HG02840 (cell line): Measurements from ENCODE around the gene RS1.

Experiments used
- ATAC-seq: cut with Tn5 transposase; IDR thresholded peaks from one replicate; pipeline ENCODE4 v1.9.1; 2021; ENCODE audit warnings: mild to moderate bottlenecking, moderate library complexity, moderate number of reproducible peaks; ENCODE audit not compliant: unreplicated experiment, low FRiP score

The RS1 gene

DNA sequence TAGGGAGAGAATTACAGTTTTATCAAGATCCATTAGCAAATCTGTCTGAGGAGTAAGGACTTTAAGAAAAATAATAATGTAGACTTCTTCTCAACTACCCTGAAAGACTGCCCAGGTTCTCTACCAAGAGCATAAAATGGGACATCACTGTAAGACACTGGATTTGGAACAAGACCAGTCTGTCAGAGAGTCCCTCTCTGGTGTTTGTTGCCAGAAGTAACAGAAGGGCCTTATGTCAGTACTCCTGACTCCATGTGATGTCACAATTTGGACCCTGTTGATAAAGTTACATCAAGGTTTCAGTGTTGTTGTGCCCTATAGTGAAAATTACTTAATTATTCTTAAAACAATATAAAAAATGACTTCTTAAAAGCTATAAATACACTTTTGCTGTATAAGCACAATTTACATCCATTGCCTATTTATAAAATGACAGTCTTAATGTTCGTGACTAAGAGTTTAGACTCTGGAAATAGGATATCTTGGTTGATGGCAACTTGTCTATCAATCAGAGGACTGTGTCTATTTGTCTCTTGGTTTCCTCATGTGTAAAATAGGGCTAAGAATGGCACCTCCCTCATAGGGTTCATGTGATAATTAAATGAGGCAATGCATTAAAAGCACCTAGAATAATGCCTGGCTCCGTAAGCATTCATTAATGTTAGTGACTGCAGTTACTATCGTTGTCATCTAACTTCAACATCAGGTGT is 57.8 kb downstream of the RS1 start:
- ATAC-seq = no peak

DNA sequence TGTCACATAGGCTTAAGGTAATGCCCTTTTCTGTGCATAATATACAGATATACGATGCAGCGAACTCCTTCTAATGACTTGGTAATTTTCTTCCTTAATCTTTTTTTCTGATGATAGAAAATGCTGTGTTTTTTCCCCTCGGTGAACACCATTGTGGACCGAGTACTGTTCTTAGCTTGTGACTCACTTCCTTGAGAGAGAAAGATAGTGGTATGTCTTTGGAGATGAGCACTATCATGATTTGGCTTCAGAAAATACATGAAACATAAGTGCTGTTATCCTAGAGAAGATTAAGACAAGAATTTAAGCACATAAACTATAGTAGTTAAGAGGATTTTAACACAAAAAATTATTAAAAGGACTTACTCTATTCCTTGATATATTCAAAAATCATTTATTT is 63.9 kb downstream of the RS1 start:
- ATAC-seq = no peak

DNA sequence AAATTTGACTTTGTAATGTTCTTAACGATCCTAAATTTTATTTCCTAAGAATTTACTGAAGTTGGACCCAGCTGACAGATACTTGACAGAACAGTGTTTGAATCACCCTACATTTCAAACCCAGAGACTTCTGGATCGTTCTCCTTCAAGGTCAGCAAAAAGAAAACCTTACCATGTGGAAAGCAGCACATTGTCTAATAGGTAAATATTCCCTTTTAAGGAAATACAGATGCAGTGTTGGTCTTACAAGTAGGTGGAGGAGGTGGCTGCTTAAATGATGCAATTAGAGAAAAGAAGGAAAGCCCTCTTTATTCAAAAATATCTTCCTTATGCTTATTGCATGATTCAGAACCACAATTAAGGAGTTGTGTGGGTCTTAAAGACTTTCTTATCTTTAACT is 73.5 kb downstream of the RS1 start:
- ATAC-seq = no peak

DNA sequence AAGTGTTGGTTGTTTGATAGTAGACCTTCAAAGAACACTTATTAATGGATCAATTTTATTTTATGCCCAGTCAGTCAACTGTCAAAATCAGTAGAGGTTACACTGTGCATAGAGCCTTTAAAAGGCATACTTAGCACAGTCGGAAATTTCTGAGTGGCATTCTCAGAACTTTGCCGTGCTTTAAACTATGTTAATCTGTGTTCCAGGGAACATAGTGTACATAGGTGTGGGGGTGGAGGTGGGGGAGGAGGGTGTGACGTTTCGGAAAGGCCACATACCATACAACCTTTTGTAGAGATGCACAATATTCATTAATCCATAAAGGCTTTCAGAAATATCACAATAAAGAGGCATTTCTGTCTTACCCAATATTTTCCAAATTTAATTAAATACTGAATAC is 75.8 kb downstream of the RS1 start:
- no peak for ATAC-seq

DNA sequence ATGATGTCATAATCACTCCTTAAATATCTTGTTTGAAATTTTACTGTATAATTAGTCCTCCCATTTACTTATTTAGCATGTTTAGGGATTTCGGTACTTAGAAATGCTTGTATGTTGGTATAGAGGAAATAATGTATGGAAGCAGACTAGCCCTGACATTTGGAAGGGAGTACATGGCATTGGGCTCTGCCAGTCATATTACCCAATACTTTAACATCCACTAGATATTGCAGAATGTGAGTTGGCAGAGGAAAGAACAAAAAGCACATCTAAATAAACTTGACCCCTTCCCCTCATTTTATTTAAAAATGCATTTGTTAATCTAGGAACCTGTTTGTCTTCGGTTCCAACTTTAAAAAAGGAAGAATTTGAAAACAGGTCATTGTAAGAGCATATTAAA is 77.8 kb downstream of the RS1 start:
- no peak for ATAC-seq

DNA sequence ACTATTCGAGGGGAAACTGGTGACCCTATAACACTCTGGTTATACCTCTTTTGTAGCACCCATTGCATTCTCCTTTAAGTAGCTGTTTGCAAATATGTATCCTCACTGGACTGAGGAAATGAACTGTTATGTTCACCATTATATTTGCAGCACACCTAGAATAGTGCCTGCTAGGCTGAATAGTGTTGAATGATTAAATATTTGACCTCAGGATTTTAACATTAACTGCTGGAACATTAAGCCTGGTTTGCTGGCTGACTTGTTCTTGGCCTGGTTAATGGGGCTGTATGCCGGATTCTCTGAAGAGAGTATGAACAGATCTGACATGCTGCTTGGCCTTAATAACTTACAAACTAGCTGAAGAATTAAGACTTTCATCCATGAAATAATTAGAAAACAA is 80.1 kb downstream of the RS1 start:
- ATAC-seq = no peak
